Right lobe of liver (tissue), 4 donors: Measurements from ENCODE around the gene CTCF.

Experiments used
- CTCF ChIP-seq, 4 donors: fragments of 200-600 bp in 3 of 4; fragments of 450-650 bp in 1 of 4; IDR thresholded peaks; one replicate each; pipeline versions ENCODE4 v1.5.1 to v1.8.0; 2016 to 2022; ENCODE audit warnings: antibody characterized with exemption in 4 of 4, mild to moderate bottlenecking in 2 of 4
- POLR2A ChIP-seq: fragments of 450-650 bp; IDR thresholded peaks from one replicate; pipeline ENCODE4 v1.6.1; 2017; ENCODE audit warnings: antibody characterized with exemption, mild to moderate bottlenecking
- donor health status: DM: no; HTN: no; CAD: no.
- donor health status: DM: no; HTN: no; CAD: no.
- donor health status: DM: no; HTN: yes; CAD: no.

- TF ChIP-seq CTCF (IDR thresholded peaks at IDR 0.05), result no peak
- no peak for TF ChIP-seq POLR2A
Measured at GRCh38 chr16:67593288-67593687, 31.0 kb downstream of the CTCF start.
